Right cardiac atrium (tissue), 5 donors: ENCODE results near the gene TSR1. TPM values are rescaled to one million over a fixed set of nuclear protein-coding genes. Genes with fewer than 3 reads are reported as not detected.
A peak's percentile ranks its signal among the peaks of the same experiment; 100 is the strongest.

Source experiments
- ATAC-seq, 2 donors: fragments of 200-7000 bp; cut with Tn5 transposase; one replicate each; pipeline versions ENCODE4 v1.8.0 to v1.9.1; 2020; ENCODE audit warnings: moderate library complexity in 2 of 2, mild to moderate bottlenecking in 1 of 2
- DNase-seq, 3 donors: peaks; one replicate each; pipeline ENCODE4 v3.0.0-alpha.2; 2020
- H3K27ac ChIP-seq: one replicate; pipeline ENCODE4 v1.5.1; 2013; ENCODE audit warnings: mild to moderate bottlenecking, low read length, control low read depth, moderate library complexity
- H3K27me3 ChIP-seq: one replicate; pipeline ENCODE4 v1.6.1; 2013; ENCODE audit not compliant: control insufficient read depth, insufficient read depth
- H3K4me1 ChIP-seq: one replicate; pipeline ENCODE4 v1.6.1; 2013; ENCODE audit warnings: low read length; ENCODE audit not compliant: control insufficient read depth, insufficient read depth
- H3K4me3 ChIP-seq: one replicate; pipeline ENCODE4 v1.5.1; 2013; ENCODE audit warnings: low read length, control low read depth
- H3K9me3 ChIP-seq: one replicate; pipeline ENCODE4 v1.6.1; 2013; ENCODE audit warnings: low read length; ENCODE audit not compliant: control insufficient read depth
- WGBS: extraction: QIAGEN DNeasy Blood & Tissue Kit; methylation state at CpG from one replicate; pipeline ENCODE4 v1.1.7; 2013; 5-methylcytosine and 5-hydroxymethylcytosine counted together
- intact Hi-C, 4 donors: fragments of 100-400 bp; cut with DNase I; formaldehyde crosslinking; loops; one replicate each; pipeline versions ENCODE4 v1.11.0 to v1.14.0; 2022 to 2023
- polyA plus RNA-seq: library from polyadenylated mRNA; stranded (reverse); fragments of 200-250 nt; gene quantifications from one replicate; pipeline ENCODE4 v1.2.3, GENCODE V29; 2013
- total RNA-seq, 4 donors: library from RNA; stranded (reverse); fragmentation: NEBNext Ultra II Directional; extraction: Animal tissue kit (Norgen Biotek cat#: 25700); gene quantifications; one replicate each; pipeline ENCODE4 v1.2.1, GENCODE V29; 2021
- donor health status: healthy with polysubstance abuse.
- donor health status: DM: no; HTN: yes; CAD: no.
- donor health status: DM: no; HTN: no; CAD: no.
- donor health status: DM: no; HTN: yes; CAD: no; lungs with severe emphysema.
- donor health status: DM: yes; HTN: yes; CAD: no.

The TSR1 gene
- total and polyA plus RNA-seq, 5 donors: 12.3 to 22.2 (median 17.7) TPM

- no peak overlapping the region for H3K4me3 ChIP-seq
- no peaks in the 10 kb centered on the region for H3K27me3 ChIP-seq
Observed at GRCh38 chr17:2377659-2378058, 41.4 kb upstream of the TSR1 start.

GRCh38 chr17:2376107-2376506 lies 39.9 kb upstream of the TSR1 start:
- Histone ChIP-seq H3K4me1 (no peaks in the 10 kb centered on the region), H3K9me3 (no peaks in the 10 kb centered on the region), H3K27ac (no peak overlapping the region), H3K27me3 (no peaks in the 10 kb centered on the region), H3K4me3 (no peak overlapping the region)
- no peak for DNase-seq
- WGBS: 92% methylated on average over 14 of the region's 14 CpGs
- ATAC-seq: no peak
- intact Hi-C loops: no loop called here

More at GRCh38 chr17:2377659-2378058, 41.4 kb upstream of the TSR1 start:
- intact Hi-C loops: no loop called here
- no peak overlapping the region for H3K27ac ChIP-seq
- 93% methylated on average over 10 of the region's 10 CpGs for WGBS
- ATAC-seq (no peak), DNase-seq (no peak)
- no peaks in the 10 kb centered on the region for H3K4me1 ChIP-seq
- no peaks in the 10 kb centered on the region for H3K9me3 ChIP-seq

- Histone ChIP-seq H3K4me3 (no peak overlapping the region), H3K9me3 (no peaks in the 10 kb centered on the region), H3K27me3 (no peaks in the 10 kb centered on the region), H3K4me1 (no peaks in the 10 kb centered on the region), H3K27ac (no peak overlapping the region)
- peak in 1 of 3 donors; percentile 45 for DNase-seq
- WGBS: 81% methylated on average over 19 of the region's 19 CpGs
- ATAC-seq: no peak
- intact Hi-C loops: no loop called here
Observed at GRCh38 chr17:2375406-2375805, 39.1 kb upstream of the TSR1 start.

- intact Hi-C loops: no loop called here
Observed at GRCh38 chr17:2374549-2375285, 38.5 kb upstream of the TSR1 start.

GRCh38 chr17:2373179-2373578 lies 36.9 kb upstream of the TSR1 start:
- WGBS: 95% methylated on average over 18 of the region's 18 CpGs
- ATAC-seq (no peak), DNase-seq (no peak)
- Histone ChIP-seq H3K9me3 (no peaks in the 10 kb centered on the region), H3K27me3 (no peaks in the 10 kb centered on the region), H3K4me3 (no peak overlapping the region), H3K27ac (no peak overlapping the region), H3K4me1 (no peaks in the 10 kb centered on the region)
- intact Hi-C loops: no loop called here

More at GRCh38 chr17:2374549-2375285, 38.5 kb upstream of the TSR1 start:
- 74% methylated on average over 11 of the region's 11 CpGs for WGBS
- Histone ChIP-seq H3K4me3 (no peak overlapping the region), H3K4me1 (no peaks in the 10 kb centered on the region), H3K9me3 (no peaks in the 10 kb centered on the region), H3K27ac (no peak overlapping the region), H3K27me3 (no peaks in the 10 kb centered on the region)
- no peak for ATAC-seq
- no peak for DNase-seq

GRCh38 chr17:2372681-2373080 lies 36.4 kb upstream of the TSR1 start:
- DNase-seq (no peak), ATAC-seq (no peak)
- Histone ChIP-seq H3K4me1 (no peaks in the 10 kb centered on the region), H3K4me3 (no peak overlapping the region), H3K9me3 (no peaks in the 10 kb centered on the region), H3K27me3 (no peaks in the 10 kb centered on the region), H3K27ac (no peak overlapping the region)
- WGBS: 90% methylated on average over 16 of the region's 16 CpGs
- intact Hi-C loops: no loop called here

GRCh38 chr17:2372180-2372579 lies 35.9 kb upstream of the TSR1 start:
- no peaks in the 10 kb centered on the region for H3K4me1 ChIP-seq
- no peaks in the 10 kb centered on the region for H3K27me3 ChIP-seq
- ATAC-seq (no peak), DNase-seq (peak in 1 of 3 donors; percentile 45)
- 94% methylated on average over 26 of the region's 26 CpGs for WGBS
- intact Hi-C loops: no loop called here
- no peak overlapping the region for H3K27ac ChIP-seq
- no peak overlapping the region for H3K4me3 ChIP-seq
- no peaks in the 10 kb centered on the region for H3K9me3 ChIP-seq

GRCh38 chr17:2371183-2372130 lies 35.2 kb upstream of the TSR1 start:
- intact Hi-C loops: no loop called here
- no peaks in the 10 kb centered on the region for H3K9me3 ChIP-seq
- H3K4me3 ChIP-seq: no peak overlapping the region
- DNase-seq (peak in 2 of 3 donors; percentile 41 to 50), ATAC-seq (no peak)
- 96% methylated on average over 30 of the region's 30 CpGs for WGBS
- H3K27me3 ChIP-seq: no peaks in the 10 kb centered on the region
- no peaks in the 10 kb centered on the region for H3K4me1 ChIP-seq
- H3K27ac ChIP-seq: no peak overlapping the region

- no peaks in the 10 kb centered on the region for H3K9me3 ChIP-seq
- intact Hi-C loops: no loop called here
- WGBS: 87% methylated on average over 11 of the region's 11 CpGs
- DNase-seq (peak in 2 of 3 donors; percentile 43 to 47), ATAC-seq (no peak)
- H3K4me3 ChIP-seq: no peak overlapping the region
- H3K27me3 ChIP-seq: no peaks in the 10 kb centered on the region
- H3K4me1 ChIP-seq: no peaks in the 10 kb centered on the region
- H3K27ac ChIP-seq: no peak overlapping the region
Observed at GRCh38 chr17:2370211-2370589, 33.9 kb upstream of the TSR1 start.

- DNase-seq (peak in 2 of 3 donors; percentile 56 to 59), ATAC-seq (peak; percentile 9 to 15)
- intact Hi-C loops: loop anchor here in 1 of 4 donors (10.0 kb wide), 1 partner anchor 45 kb away; no protein-coding TSS in a partner anchor
- H3K27ac ChIP-seq: no peak overlapping the region
- 66% methylated on average over 20 of the region's 20 CpGs for WGBS
- H3K4me1 ChIP-seq: no peaks in the 10 kb centered on the region
- no peaks in the 10 kb centered on the region for H3K27me3 ChIP-seq
- H3K9me3 ChIP-seq: no peaks in the 10 kb centered on the region
- H3K4me3 ChIP-seq: no peak overlapping the region
Observed at GRCh38 chr17:2369551-2370210, 33.4 kb upstream of the TSR1 start.
